Left renal pelvis (tissue), 4 donors: ENCODE data around the gene HEXD. TPM values are rescaled to one million over a fixed set of nuclear protein-coding genes. Genes with fewer than 3 reads are reported as not detected.
"Not testable (repeated sequence)": the region's sequence is repeated elsewhere in the genome, so short reads cannot be mapped to it uniquely, and the experiment has no call there.

Experiments
- DNase-seq, 4 donors: peaks; one replicate each; pipeline ENCODE4 v3.0.0-alpha.2; 2013; ENCODE audit warnings: low read depth in 4 of 4, low spot score in 3 of 4
- polyA plus RNA-seq, 4 donors: library from polyadenylated mRNA; unstranded; fragments of 120-200 nt; gene quantifications; one replicate each; pipeline ENCODE4 v1.2.1, GENCODE V29; 2013; ENCODE audit not compliant: insufficient read length in 4 of 4

HEXD gene
- polyA plus RNA-seq, 4 donors: 30.4 to 61.7 (median 36.4) TPM

GRCh38 chr17:82394278-82394677 is 23.9 kb upstream of the HEXD start:
- no peak for DNase-seq

GRCh38 chr17:82396601-82397435 is 21.3 kb upstream of the HEXD start:
- no peak for DNase-seq

GRCh38 chr17:82397449-82398335 is 20.5 kb upstream of the HEXD start:
- DNase-seq: no peak

GRCh38 chr17:82399041-82399441 is 19.1 kb upstream of the HEXD start:
- DNase-seq: no peak

GRCh38 chr17:82399601-82400101 is 18.5 kb upstream of the HEXD start:
- no peak for DNase-seq

GRCh38 chr17:82400206-82400605 is 17.9 kb upstream of the HEXD start:
- DNase-seq: no peak

GRCh38 chr17:82400830-82401229 is 17.3 kb upstream of the HEXD start:
- no peak for DNase-seq

- no peak for DNase-seq
Observed at GRCh38 chr17:82402865-82403264, 15.3 kb upstream of the HEXD start.

- no peak for DNase-seq
Observed at GRCh38 chr17:82403662-82404660, 14.2 kb upstream of the HEXD start.

- DNase-seq: no peak
Observed at GRCh38 chr17:82405051-82405450, 13.1 kb upstream of the HEXD start.

GRCh38 chr17:82406131-82406671 is 11.9 kb upstream of the HEXD start:
- DNase-seq: no peak

GRCh38 chr17:82407255-82407654 is 10.9 kb upstream of the HEXD start:
- DNase-seq: no peak

GRCh38 chr17:82408288-82408937 is 9.7 kb upstream of the HEXD start:
- no peak for DNase-seq

GRCh38 chr17:82408938-82409318 is 9.2 kb upstream of the HEXD start:
- DNase-seq: no peak

- no peak for DNase-seq
Observed at GRCh38 chr17:82410014-82410716, 8.0 kb upstream of the HEXD start.

GRCh38 chr17:82411396-82412053 is 6.6 kb upstream of the HEXD start:
- no peak for DNase-seq

GRCh38 chr17:82412081-82412480 is 6.1 kb upstream of the HEXD start:
- DNase-seq: not testable (repeated sequence)
